Sigmoid colon (tissue), 7 donors: ENCODE measurements around the gene KCNK6. TPM values are rescaled to one million over a fixed set of nuclear protein-coding genes. Genes with fewer than 3 reads are reported as not detected.

Experiments used
- DNase-seq: peaks from one replicate; pipeline ENCODE4 v3.0.0-alpha.2; 2019
- H3K27ac ChIP-seq, 4 donors: fragments of 200-600 bp; sonication (generic); one replicate each; pipeline ENCODE4 v1.5.1; 2016 to 2019; ENCODE audit warnings: mild to moderate bottlenecking in 1 of 4
- H3K27me3 ChIP-seq, 3 donors: fragments of 200-600 bp; sonication (generic); one replicate each; pipeline ENCODE4 v1.5.1; 2019; ENCODE audit warnings: mild to moderate bottlenecking in 1 of 3
- H3K36me3 ChIP-seq, 4 donors: fragments of 200-600 bp; sonication (generic); one replicate each; pipeline ENCODE4 v1.5.1; 2016 to 2019
- H3K4me1 ChIP-seq, 4 donors: fragments of 200-600 bp; sonication (generic); one replicate each; pipeline ENCODE4 v1.5.1; 2017 to 2019
- H3K4me3 ChIP-seq, 4 donors: fragments of 200-600 bp; sonication (generic); one replicate each; pipeline ENCODE4 v1.5.1; 2017 to 2019; ENCODE audit warnings: mild to moderate bottlenecking in 2 of 4, moderate library complexity in 1 of 4
- H3K9me3 ChIP-seq, 4 donors: fragments of 200-600 bp in 3 of 4; sonication (generic) in 3 of 4; one replicate each; pipeline versions ENCODE4 v1.5.1 to v1.6.1; 2013 to 2019
- CTCF ChIP-seq, 4 experiments: fragments of 450-650 bp in 3 of 4; fragments of 200-600 bp in 1 of 4; IDR thresholded peaks; one replicate each; pipeline ENCODE4 v1.5.1; 2016 to 2019; ENCODE audit warnings: antibody characterized with exemption in 4 of 4, mild to moderate bottlenecking in 3 of 4, moderate library complexity in 2 of 4
- EP300 ChIP-seq, 4 donors: sonication (generic); formaldehyde crosslinking; IDR thresholded peaks; one replicate each; pipeline ENCODE4 v1.6.1; 2017; ENCODE audit warnings: antibody characterized with exemption in 4 of 4
- POLR2A ChIP-seq, 2 donors: fragments of 450-650 bp; IDR thresholded peaks; one replicate each; pipeline ENCODE4 v1.6.1; 2016; ENCODE audit warnings: antibody characterized with exemption in 2 of 2, mild to moderate bottlenecking in 2 of 2, moderate library complexity in 2 of 2
- POLR2AphosphoS5 ChIP-seq, 4 donors: sonication (generic); formaldehyde crosslinking; IDR thresholded peaks; one replicate each; pipeline ENCODE4 v1.6.1; 2017; ENCODE audit warnings: antibody characterized with exemption in 4 of 4
- WGBS, 2 donors: extraction: QIAGEN DNeasy Blood & Tissue Kit; methylation state at CpG; one replicate each; pipeline ENCODE4 v1.1.7; 2013; 5-methylcytosine and 5-hydroxymethylcytosine counted together
- intact Hi-C: fragments of 100-400 bp; cut with DNase I; formaldehyde crosslinking; loops from one replicate; pipeline ENCODE4 v1.15.1; 2023
- polyA plus RNA-seq, 3 donors: library from polyadenylated mRNA; stranded (reverse); fragments of 200-250 nt; gene quantifications; one replicate each; pipeline ENCODE4 v1.2.3, GENCODE V29; 2013
- total RNA-seq, 4 donors: library from RNA; depleted of rRNA; stranded (reverse); fragments of >200 nt; gene quantifications; one replicate each; pipeline ENCODE4 v1.1.0, GENCODE V29; 2016
- donor health status: healthy with polysubstance abuse.
- donor health status: Bipolar disorder and iron deficiency.
- donor health status: healthy.

The KCNK6 gene
- total and polyA plus RNA-seq, 7 donors = 5.4 to 24.6 (median 12.1) TPM

GRCh38 chr19:38370299-38370698 lies 50.7 kb downstream of the KCNK6 start:
- H3K9me3 ChIP-seq = no peaks in the 10 kb centered on the region
- TF ChIP-seq EP300 (IDR thresholded peaks at IDR 0.05) = no peak
- TF ChIP-seq POLR2AphosphoS5 (IDR thresholded peaks at IDR 0.05) = no peak
- no peak for TF ChIP-seq POLR2A (IDR thresholded peaks at IDR 0.05)
- no peak for TF ChIP-seq CTCF (IDR thresholded peaks at IDR 0.05)
- no peak overlapping the region for H3K4me3 ChIP-seq
- no peak overlapping the region for H3K27ac ChIP-seq
- WGBS, 2 donors = 62 to 73% methylated on average over 12 of the region's 12 CpGs
- no peaks in the 10 kb centered on the region for H3K36me3 ChIP-seq
- H3K4me1 ChIP-seq = peaks cover 0 to 3% (median 3%) of the 10 kb centered on the region in 4 donors
- peaks cover 0 to 33% (median 12%) of the 10 kb centered on the region in 3 donors for H3K27me3 ChIP-seq
- intact Hi-C loops = no loop called here
- no peak for DNase-seq

GRCh38 chr19:38371081-38371480 lies 51.4 kb downstream of the KCNK6 start:
- peaks cover 0 to 11% (median 10%) of the 10 kb centered on the region in 4 donors for H3K4me1 ChIP-seq
- peaks cover 0 to 27% (median 12%) of the 10 kb centered on the region in 3 donors for H3K27me3 ChIP-seq
- peaks cover 0 to 2% (median under 1%) of the 10 kb centered on the region in 4 donors for H3K36me3 ChIP-seq
- no peaks in the 10 kb centered on the region for H3K9me3 ChIP-seq
- 76 to 87% methylated on average over 6 of the region's 6 CpGs for WGBS, 2 donors
- no peak overlapping the region for H3K27ac ChIP-seq
- H3K4me3 ChIP-seq = no peak overlapping the region
- DNase-seq = no peak
- TF ChIP-seq POLR2A (IDR thresholded peaks at IDR 0.05) (no peak), POLR2AphosphoS5 (IDR thresholded peaks at IDR 0.05) (no peak), CTCF (IDR thresholded peaks at IDR 0.05) (no peak), EP300 (IDR thresholded peaks at IDR 0.05) (no peak)
- intact Hi-C loops = no loop called here

- peaks cover 5 to 27% (median 12%) of the 10 kb centered on the region in 4 donors for H3K36me3 ChIP-seq
- TF ChIP-seq POLR2A (IDR thresholded peaks at IDR 0.05) = no peak
- TF ChIP-seq CTCF (IDR thresholded peaks at IDR 0.05) = no peak
- TF ChIP-seq EP300 (IDR thresholded peaks at IDR 0.05) = no peak
- no peak for TF ChIP-seq POLR2AphosphoS5 (IDR thresholded peaks at IDR 0.05)
- no peak for DNase-seq
- intact Hi-C loops = loop anchor here (1.0 kb wide), 1 partner anchor 38 kb away; no protein-coding TSS in a partner anchor
- 62 to 76% methylated on average over 6 of the region's 6 CpGs for WGBS, 2 donors
- H3K9me3 ChIP-seq = no peaks in the 10 kb centered on the region
- peaks cover 0 to 26% (median 22%) of the 10 kb centered on the region in 4 donors for H3K4me1 ChIP-seq
- peak overlapping the region; percentile 4 to 77 (median 74) for H3K4me3 ChIP-seq
- peak overlapping the region; percentile 86 to 93 (median 90) for H3K27ac ChIP-seq
- H3K27me3 ChIP-seq = peaks cover 0 to 3% (median 0%) of the 10 kb centered on the region in 3 donors
These were observed 54.3 kb downstream of the KCNK6 start for GRCh38 chr19:38373907-38374331.

GRCh38 chr19:38374332-38375097 lies 54.9 kb downstream of the KCNK6 start, which contains the start of gene PSMD8:
Gene PSMD8, plus strand, starts transcription at chr19:38374571. Its CDS starts 31 bp downstream, at chr19:38374602.
- H3K9me3 ChIP-seq = no peaks in the 10 kb centered on the region
- H3K36me3 ChIP-seq = peaks cover 9 to 33% (median 17%) of the 10 kb centered on the region in 4 donors
- WGBS, 2 donors = 0% methylated on average over 65 of the region's 65 CpGs
- H3K27me3 ChIP-seq = peaks cover 0 to 3% (median 0%) of the 10 kb centered on the region in 3 donors
- H3K4me1 ChIP-seq = peaks cover 0 to 26% (median 22%) of the 10 kb centered on the region in 4 donors
- H3K4me3 ChIP-seq = peak within 1 kb of the TSS; percentile 70 to 84 (median 77)
- peak within 1 kb of the TSS; percentile 86 to 93 (median 90) for H3K27ac ChIP-seq
- intact Hi-C loops = loop anchor here (1.0 kb wide), 1 partner anchor 38 kb away; no protein-coding TSS in a partner anchor
- DNase-seq = peak; percentile 100
- peak; percentile 85 to 96 (median 95) for TF ChIP-seq POLR2AphosphoS5 (IDR thresholded peaks at IDR 0.05)
- no peak for TF ChIP-seq CTCF (IDR thresholded peaks at IDR 0.05)
- peak; percentile 88 to 90 for TF ChIP-seq POLR2A (IDR thresholded peaks at IDR 0.05)
- TF ChIP-seq EP300 (IDR thresholded peaks at IDR 0.05) = peak in 1 of 4 donors; percentile 52
